ENCODE data around the gene IFT27.

The IFT27 gene

DNA sequence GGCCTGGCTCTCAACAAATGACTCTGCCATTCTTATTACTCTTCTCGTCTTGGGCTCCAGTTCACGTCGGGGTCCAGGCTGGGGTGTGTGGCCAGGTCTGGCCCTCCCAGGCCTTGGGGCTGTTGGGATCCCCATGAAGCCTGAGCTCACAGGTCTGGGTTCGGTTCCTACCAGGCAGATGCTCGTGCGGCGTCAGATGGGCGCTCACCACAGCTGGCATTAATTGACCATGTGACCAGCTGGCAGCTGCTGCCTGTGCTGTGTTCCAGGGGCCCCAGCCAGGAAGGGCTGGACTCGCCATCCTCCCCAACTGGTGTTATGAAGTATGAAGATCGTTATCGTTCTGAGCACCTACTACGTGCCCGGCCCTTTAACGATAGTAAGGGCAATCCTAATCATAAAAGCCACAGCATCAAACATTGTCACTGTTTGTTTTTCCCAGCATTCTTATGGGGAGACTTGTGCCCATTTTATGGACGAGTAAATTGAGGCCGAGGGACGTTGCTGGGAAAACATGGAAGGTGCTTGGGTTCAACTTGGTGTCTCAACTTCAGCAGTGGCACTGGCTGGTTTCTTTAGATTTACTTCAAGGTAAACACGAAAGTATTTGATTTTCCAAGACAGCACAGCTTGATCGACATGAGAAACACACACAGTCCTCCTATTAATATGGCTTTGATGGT is 45.6 kb downstream of the IFT27 start:
- no peak for DNase-seq (ENCODE audit: extremely low read depth, insufficient read length)
- H3K36me3 ChIP-seq (ENCODE audit: control insufficient read depth, insufficient read depth, low read length): no peaks in the 10 kb centered on the region
- no peaks in the 10 kb centered on the region; the same call in none of the 2 replicates for H3K27me3 ChIP-seq (replicated peaks; ENCODE audit: control insufficient read depth, insufficient read depth, low read length)
- TF ChIP-seq, protein P1, sequence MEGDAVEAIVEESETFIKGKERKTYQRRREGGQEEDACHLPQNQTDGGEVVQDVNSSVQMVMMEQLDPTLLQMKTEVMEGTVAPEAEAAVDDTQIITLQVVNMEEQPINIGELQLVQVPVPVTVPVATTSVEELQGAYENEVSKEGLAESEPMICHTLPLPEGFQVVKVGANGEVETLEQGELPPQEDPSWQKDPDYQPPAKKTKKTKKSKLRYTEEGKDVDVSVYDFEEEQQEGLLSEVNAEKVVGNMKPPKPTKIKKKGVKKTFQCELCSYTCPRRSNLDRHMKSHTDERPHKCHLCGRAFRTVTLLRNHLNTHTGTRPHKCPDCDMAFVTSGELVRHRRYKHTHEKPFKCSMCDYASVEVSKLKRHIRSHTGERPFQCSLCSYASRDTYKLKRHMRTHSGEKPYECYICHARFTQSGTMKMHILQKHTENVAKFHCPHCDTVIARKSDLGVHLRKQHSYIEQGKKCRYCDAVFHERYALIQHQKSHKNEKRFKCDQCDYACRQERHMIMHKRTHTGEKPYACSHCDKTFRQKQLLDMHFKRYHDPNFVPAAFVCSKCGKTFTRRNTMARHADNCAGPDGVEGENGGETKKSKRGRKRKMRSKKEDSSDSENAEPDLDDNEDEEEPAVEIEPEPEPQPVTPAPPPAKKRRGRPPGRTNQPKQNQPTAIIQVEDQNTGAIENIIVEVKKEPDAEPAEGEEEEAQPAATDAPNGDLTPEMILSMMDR (IDR thresholded peaks at IDR 0.05; ENCODE audit: insufficient read depth, low read length, poor library complexity, severe bottlenecking): no peak
- H3K4me3 ChIP-seq (replicated peaks; ENCODE audit: low read depth, low read length): no peak overlapping the region

DNA sequence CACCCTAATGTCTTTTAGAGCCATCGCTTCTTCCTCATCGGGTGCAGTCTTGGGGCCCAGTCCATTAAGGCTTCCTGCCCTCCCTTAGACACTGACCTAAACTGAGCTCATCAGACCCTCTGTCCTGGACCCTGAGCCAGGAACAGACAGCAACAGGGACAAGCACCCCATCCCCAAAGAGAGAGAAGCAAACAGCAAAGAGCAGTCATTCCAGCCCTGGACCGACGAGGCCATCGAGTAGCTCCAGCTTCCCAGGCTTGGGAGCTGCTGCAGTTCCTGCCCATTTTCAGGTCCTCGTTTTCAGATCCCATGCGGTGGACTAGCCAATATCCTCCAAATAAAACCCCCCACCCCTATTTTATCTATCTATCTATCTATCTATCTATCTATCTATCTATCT is 46.6 kb downstream of the IFT27 start:
- DNase-seq (ENCODE audit: extremely low read depth, insufficient read length): no peak
- TF ChIP-seq, protein P1 (IDR thresholded peaks at IDR 0.05; ENCODE audit: insufficient read depth, low read length, poor library complexity, severe bottlenecking): no peak
- Histone ChIP-seq H3K4me3 (replicated peaks; ENCODE audit: low read depth, low read length) (no peak overlapping the region), H3K27me3 (replicated peaks; ENCODE audit: control insufficient read depth, insufficient read depth, low read length) (no peaks in the 10 kb centered on the region; the same call in none of the 2 replicates), H3K36me3 (ENCODE audit: control insufficient read depth, insufficient read depth, low read length) (no peaks in the 10 kb centered on the region)

DNA sequence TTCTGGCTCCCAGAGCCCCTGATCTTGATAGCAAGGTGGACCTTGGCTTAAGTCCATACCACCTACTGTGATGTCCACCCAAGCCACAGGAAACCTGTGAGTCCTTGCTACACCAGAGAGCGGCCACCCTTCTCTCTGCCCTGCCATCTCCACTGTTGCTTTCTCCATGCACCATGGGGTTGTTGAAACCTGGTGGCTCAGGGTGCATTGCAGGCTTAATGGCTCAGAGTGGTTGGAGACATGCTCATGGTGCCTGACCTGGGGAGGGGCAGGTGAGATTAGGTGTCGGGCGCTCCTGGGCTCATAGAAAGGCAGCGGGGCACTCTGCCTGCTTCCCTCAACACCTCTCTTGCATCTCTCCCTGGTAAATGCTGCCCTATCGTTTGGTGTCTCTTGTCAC is 47.4 kb downstream of the IFT27 start:
- Histone ChIP-seq H3K36me3 (ENCODE audit: control insufficient read depth, insufficient read depth, low read length) (no peaks in the 10 kb centered on the region), H3K27me3 (replicated peaks; ENCODE audit: control insufficient read depth, insufficient read depth, low read length) (no peaks in the 10 kb centered on the region; the same call in none of the 2 replicates), H3K4me3 (replicated peaks; ENCODE audit: low read depth, low read length) (no peak overlapping the region)
- no peak for DNase-seq (ENCODE audit: extremely low read depth, insufficient read length)
- TF ChIP-seq, protein P1 (IDR thresholded peaks at IDR 0.05; ENCODE audit: insufficient read depth, low read length, poor library complexity, severe bottlenecking): no peak

DNA sequence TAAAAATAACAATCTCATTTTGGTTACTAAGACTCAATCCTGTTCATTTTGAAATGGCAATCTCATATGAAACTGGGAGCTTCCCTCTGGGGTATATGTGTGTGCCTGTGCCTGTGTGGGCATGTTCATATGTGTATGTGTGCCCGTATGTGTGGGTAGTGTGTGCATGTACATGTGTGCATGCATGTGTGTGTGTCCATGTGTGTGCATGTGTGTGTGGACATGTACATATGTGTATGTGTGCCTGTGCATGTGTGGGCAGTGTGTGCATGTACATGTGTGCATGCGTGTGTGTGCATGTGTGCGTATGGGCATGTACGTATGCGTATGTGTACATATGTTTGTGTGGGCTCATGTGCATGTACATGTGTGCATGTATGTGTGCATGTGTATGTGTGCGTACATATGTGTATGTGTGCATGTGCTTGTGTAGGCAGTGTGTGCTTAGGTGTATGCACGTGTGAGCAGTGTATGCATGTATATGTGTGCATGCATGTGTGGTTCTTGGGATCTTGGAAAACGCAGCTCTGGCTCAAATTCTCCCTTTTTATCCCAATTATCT is 47.9 kb downstream of the IFT27 start:
- no peak overlapping the region for H3K4me3 ChIP-seq (replicated peaks; ENCODE audit: low read depth, low read length)
- no peaks in the 10 kb centered on the region; the same call in 1 of the 2 replicates for H3K27me3 ChIP-seq (replicated peaks; ENCODE audit: control insufficient read depth, insufficient read depth, low read length)
- no peaks in the 10 kb centered on the region for H3K36me3 ChIP-seq (ENCODE audit: control insufficient read depth, insufficient read depth, low read length)
- DNase-seq (ENCODE audit: extremely low read depth, insufficient read length): no peak
- TF ChIP-seq, protein P1 (IDR thresholded peaks at IDR 0.05; ENCODE audit: insufficient read depth, low read length, poor library complexity, severe bottlenecking): no peak

DNA sequence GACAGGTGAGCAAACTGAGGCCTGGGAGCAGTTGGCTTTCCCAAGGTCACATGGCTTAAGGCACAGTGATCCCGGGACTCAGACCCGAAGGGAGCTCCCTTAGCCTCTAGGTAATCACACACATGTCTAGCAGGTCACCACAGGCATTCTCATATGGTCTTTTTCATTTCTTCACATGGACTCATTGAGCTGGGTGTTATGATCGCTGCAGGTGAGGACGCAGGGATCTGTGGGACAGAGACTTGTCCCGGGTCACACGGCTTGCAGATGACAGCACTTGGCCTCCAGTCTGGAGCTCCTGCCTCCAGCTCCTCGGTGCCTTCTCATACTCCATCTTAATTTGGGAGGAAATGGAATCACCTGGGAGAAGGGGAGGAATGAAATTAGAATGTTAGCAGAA is 48.8 kb downstream of the IFT27 start:
- Histone ChIP-seq H3K36me3 (ENCODE audit: control insufficient read depth, insufficient read depth, low read length) (no peaks in the 10 kb centered on the region), H3K27me3 (replicated peaks; ENCODE audit: control insufficient read depth, insufficient read depth, low read length) (no peaks in the 10 kb centered on the region; the same call in 1 of the 2 replicates), H3K4me3 (replicated peaks; ENCODE audit: low read depth, low read length) (no peak overlapping the region)
- no peak for DNase-seq (ENCODE audit: extremely low read depth, insufficient read length)
- TF ChIP-seq, protein P1 (IDR thresholded peaks at IDR 0.05; ENCODE audit: insufficient read depth, low read length, poor library complexity, severe bottlenecking): no peak

All from GM06990 (cell line).